Measurements from ENCODE around the gene PIM3.
"Not testable (repeated sequence)": the region's sequence is repeated elsewhere in the genome, so short reads cannot be mapped to it uniquely, and the experiment has no call there.

Gene PIM3

DNA sequence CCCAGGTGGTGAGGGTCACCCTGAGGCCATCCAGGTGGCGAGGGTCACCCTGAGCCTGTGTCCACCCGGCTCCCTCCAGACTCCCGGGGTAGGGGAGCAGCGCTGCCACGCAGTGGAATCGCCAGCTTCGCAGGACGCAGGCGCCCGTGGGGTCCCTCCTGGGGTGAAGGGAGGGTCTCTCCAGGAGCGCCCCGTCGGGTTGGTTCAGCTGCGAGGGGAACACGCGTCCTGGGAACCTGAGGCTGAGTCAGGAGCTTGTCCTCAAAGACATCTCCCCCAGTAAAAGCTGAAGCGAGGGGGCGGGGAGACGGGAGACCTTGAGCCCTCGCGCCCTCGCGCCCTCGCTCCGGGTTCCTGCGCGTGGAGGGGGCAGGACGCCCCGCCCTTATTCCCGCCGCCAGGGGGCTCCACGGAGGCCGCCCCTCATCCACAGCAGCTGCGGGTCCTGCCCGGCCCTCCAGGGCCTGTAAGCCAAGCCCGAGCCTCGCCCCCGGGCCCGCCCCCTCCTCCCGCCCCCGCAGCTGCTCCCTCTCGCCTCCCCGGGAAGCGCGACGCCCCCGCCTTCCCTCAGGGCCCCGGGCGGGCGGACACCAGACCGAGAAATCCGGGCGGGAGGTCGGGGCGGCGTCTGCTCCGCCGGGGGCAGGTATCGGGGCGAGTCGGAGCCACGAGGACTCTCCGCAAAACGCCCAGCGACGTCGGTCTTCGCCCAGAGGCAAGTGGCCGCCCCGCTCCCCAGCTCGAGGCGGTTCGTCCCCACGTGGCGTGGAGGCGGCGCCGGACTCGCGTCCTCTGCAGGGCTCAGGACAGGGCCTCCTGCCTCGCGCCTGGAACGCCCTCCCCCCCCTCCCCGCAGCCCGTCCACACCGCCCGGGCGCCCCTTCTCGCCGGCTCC lies 22.8 kb downstream of the PIM3 start:
- H3K36me3 Mint-ChIP-seq (ENCODE audit: low read depth): peaks cover 25% of the 10 kb centered on the region
- H3K9me3 Mint-ChIP-seq: peaks cover 35% of the 10 kb centered on the region
- no peak overlapping the region for H3K4me3 Mint-ChIP-seq
- peak; percentile 57 for DNase-seq
- peaks cover 7% of the 10 kb centered on the region for H3K27me3 Mint-ChIP-seq
- H3K4me1 Mint-ChIP-seq (ENCODE audit: low read depth): peaks cover 33% of the 10 kb centered on the region
- H3K27ac Mint-ChIP-seq: no peak overlapping the region

DNA sequence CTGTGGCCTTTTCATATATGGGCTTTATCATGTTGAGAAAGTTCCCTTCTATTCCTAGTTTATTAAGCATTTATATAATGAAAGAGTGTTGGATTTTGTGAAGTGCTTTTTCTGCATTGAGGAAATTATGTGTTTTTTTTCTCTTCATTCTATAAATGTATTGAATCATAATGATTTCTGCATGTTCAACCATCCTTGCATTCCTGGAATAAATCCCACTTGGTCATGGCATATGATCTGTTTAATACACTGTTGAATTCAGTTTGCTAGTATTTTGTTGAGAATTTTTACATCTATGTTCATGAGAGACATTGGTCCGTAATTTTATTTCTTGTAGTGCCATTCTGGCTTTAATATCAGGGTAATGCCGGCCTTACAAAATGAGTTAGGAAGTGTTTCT lies 25.8 kb downstream of the PIM3 start:
- Mint-ChIP-seq H3K9me3 (peaks cover 30% of the 10 kb centered on the region), H3K4me3 (no peak overlapping the region), H3K27ac (no peak overlapping the region), H3K36me3 (ENCODE audit: low read depth) (peaks cover 4% of the 10 kb centered on the region), H3K27me3 (peaks cover 7% of the 10 kb centered on the region), H3K4me1 (ENCODE audit: low read depth) (peaks cover 10% of the 10 kb centered on the region)
- no peak for DNase-seq

- not testable (repeated sequence) for H3K4me3 Mint-ChIP-seq; H3K36me3 Mint-ChIP-seq (ENCODE audit: low read depth); H3K27ac Mint-ChIP-seq; DNase-seq; H3K4me1 Mint-ChIP-seq (ENCODE audit: low read depth); H3K27me3 Mint-ChIP-seq
- peaks cover 29% of the 10 kb centered on the region for H3K9me3 Mint-ChIP-seq
Observed at GRCh38 chr22:49989826-49990225, 29.3 kb downstream of the PIM3 start.

DNA sequence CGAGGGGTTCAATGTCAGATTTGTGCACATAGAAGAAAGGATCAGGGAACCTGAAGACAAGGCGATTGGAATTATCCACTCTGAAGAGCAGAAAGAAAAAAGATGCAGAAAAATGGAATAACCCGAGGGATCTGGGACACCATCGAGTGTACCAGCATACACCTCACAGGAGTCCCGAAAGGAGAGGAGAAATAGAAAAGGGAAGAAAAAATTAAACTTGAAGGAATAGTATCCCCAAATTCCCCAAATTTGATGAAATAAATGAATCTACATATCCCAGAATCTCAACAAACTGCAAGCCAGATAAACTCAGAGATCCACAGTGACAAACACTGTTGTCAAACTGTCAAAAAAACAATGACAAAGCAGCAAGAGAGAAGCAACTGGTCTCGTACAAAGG lies 30.6 kb downstream of the PIM3 start:
- Mint-ChIP-seq H3K4me3 (no peak overlapping the region), H3K27me3 (no peaks in the 10 kb centered on the region), H3K4me1 (ENCODE audit: low read depth) (peaks cover 8% of the 10 kb centered on the region), H3K9me3 (peaks cover 21% of the 10 kb centered on the region), H3K27ac (no peak overlapping the region), H3K36me3 (ENCODE audit: low read depth) (no peaks in the 10 kb centered on the region)
- no peak for DNase-seq

GRCh38 chr22:49991907-49992533 lies 31.4 kb downstream of the PIM3 start:
- H3K9me3 Mint-ChIP-seq: peaks cover 12% of the 10 kb centered on the region
- H3K27me3 Mint-ChIP-seq: no peaks in the 10 kb centered on the region
- H3K4me1 Mint-ChIP-seq (ENCODE audit: low read depth): peaks cover 8% of the 10 kb centered on the region

GRCh38 chr22:49992921-49993648 lies 32.5 kb downstream of the PIM3 start:
- peak; percentile 83 for DNase-seq
- no peak overlapping the region for H3K27ac Mint-ChIP-seq
- peaks cover 9% of the 10 kb centered on the region for H3K9me3 Mint-ChIP-seq
- H3K27me3 Mint-ChIP-seq: no peaks in the 10 kb centered on the region
- H3K4me1 Mint-ChIP-seq (ENCODE audit: low read depth): peaks cover 8% of the 10 kb centered on the region
- no peak overlapping the region for H3K4me3 Mint-ChIP-seq
- H3K36me3 Mint-ChIP-seq (ENCODE audit: low read depth): no peaks in the 10 kb centered on the region

More at GRCh38 chr22:49991907-49992533, 31.4 kb downstream of the PIM3 start:
- no peaks in the 10 kb centered on the region for H3K36me3 Mint-ChIP-seq (ENCODE audit: low read depth)
- H3K27ac Mint-ChIP-seq: no peak overlapping the region
- H3K4me3 Mint-ChIP-seq: no peak overlapping the region
- DNase-seq: no peak

GRCh38 chr22:49993649-49994360 lies 33.2 kb downstream of the PIM3 start:
- Mint-ChIP-seq H3K9me3 (peaks cover 9% of the 10 kb centered on the region), H3K36me3 (ENCODE audit: low read depth) (no peaks in the 10 kb centered on the region), H3K4me1 (ENCODE audit: low read depth) (peaks cover 10% of the 10 kb centered on the region), H3K4me3 (no peak overlapping the region), H3K27ac (no peak overlapping the region), H3K27me3 (peaks cover 5% of the 10 kb centered on the region)
- no peak for DNase-seq

DNA sequence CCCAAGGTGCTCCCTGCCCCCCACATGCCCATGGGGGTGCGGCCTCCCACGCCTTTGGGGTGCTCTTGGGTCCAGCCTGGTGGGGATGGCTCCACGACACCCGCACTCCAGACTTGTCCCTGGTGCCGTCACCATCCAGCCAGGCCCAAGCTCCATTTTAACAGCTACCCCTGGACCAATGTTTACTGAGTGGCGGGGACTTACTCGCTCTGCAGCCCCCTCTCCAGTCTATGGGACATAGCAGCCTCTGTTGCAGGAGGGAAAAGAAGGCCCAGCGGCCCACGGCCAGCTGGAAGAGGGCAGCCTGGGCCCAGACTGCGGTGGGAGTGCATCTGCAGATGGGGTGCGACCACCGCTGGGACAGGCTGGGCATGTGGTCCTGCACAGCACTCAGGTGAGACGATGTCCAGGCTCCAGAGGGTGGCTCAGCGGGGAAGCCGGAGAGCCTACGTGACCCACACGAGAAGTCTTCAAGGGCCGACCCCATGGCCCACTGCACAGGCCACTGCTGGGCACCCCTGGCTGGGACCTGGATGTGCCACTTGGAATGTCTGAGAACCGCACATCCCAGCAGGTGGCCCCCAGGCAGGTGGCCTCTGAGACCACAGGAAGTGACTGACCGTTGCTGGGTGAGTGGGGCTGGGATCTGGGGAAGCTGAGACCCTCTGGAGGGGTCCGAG lies 33.9 kb downstream of the PIM3 start:
- H3K9me3 Mint-ChIP-seq: peaks cover 7% of the 10 kb centered on the region
- peaks cover 6% of the 10 kb centered on the region for H3K27me3 Mint-ChIP-seq
- no peak overlapping the region for H3K27ac Mint-ChIP-seq
- no peak for DNase-seq
- H3K4me3 Mint-ChIP-seq: no peak overlapping the region
- H3K36me3 Mint-ChIP-seq (ENCODE audit: low read depth): no peaks in the 10 kb centered on the region
- peaks cover 13% of the 10 kb centered on the region for H3K4me1 Mint-ChIP-seq (ENCODE audit: low read depth)

DNA sequence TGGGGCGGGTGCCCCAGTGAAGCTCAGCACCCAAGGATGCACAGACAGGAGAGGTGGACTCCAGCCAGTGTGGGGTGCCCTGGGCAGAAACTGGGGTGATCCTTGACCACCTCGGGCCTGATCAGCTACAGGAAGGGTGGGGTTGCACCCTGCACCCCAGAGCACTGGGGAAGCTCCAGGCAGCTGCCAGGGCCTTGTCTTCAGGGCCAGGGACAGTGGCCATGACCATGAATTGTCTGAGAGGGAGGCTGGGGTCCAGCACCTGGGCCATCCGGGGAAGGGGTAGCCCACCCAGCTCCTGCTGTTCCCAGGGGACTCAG lies 34.4 kb downstream of the PIM3 start:
- no peak overlapping the region for H3K4me3 Mint-ChIP-seq
- no peak overlapping the region for H3K27ac Mint-ChIP-seq
- DNase-seq: no peak
- H3K4me1 Mint-ChIP-seq (ENCODE audit: low read depth): peaks cover 13% of the 10 kb centered on the region
- peaks cover 6% of the 10 kb centered on the region for H3K27me3 Mint-ChIP-seq
- peaks cover 7% of the 10 kb centered on the region for H3K9me3 Mint-ChIP-seq
- H3K36me3 Mint-ChIP-seq (ENCODE audit: low read depth): no peaks in the 10 kb centered on the region

- H3K9me3 Mint-ChIP-seq: peaks cover 7% of the 10 kb centered on the region
- peaks cover 13% of the 10 kb centered on the region for H3K4me1 Mint-ChIP-seq (ENCODE audit: low read depth)
- H3K4me3 Mint-ChIP-seq: no peak overlapping the region
- H3K27me3 Mint-ChIP-seq: peaks cover 6% of the 10 kb centered on the region
- DNase-seq: no peak
- no peak overlapping the region for H3K27ac Mint-ChIP-seq
- no peaks in the 10 kb centered on the region for H3K36me3 Mint-ChIP-seq (ENCODE audit: low read depth)
Observed at GRCh38 chr22:49995361-49996118, 35.0 kb downstream of the PIM3 start.

GRCh38 chr22:49996119-49996517 lies 35.5 kb downstream of the PIM3 start:
- Mint-ChIP-seq H3K9me3 (peaks cover 4% of the 10 kb centered on the region), H3K4me1 (ENCODE audit: low read depth) (peaks cover 13% of the 10 kb centered on the region), H3K27me3 (peaks cover 6% of the 10 kb centered on the region), H3K4me3 (no peak overlapping the region), H3K27ac (no peak overlapping the region), H3K36me3 (ENCODE audit: low read depth) (no peaks in the 10 kb centered on the region)
- no peak for DNase-seq

DNA sequence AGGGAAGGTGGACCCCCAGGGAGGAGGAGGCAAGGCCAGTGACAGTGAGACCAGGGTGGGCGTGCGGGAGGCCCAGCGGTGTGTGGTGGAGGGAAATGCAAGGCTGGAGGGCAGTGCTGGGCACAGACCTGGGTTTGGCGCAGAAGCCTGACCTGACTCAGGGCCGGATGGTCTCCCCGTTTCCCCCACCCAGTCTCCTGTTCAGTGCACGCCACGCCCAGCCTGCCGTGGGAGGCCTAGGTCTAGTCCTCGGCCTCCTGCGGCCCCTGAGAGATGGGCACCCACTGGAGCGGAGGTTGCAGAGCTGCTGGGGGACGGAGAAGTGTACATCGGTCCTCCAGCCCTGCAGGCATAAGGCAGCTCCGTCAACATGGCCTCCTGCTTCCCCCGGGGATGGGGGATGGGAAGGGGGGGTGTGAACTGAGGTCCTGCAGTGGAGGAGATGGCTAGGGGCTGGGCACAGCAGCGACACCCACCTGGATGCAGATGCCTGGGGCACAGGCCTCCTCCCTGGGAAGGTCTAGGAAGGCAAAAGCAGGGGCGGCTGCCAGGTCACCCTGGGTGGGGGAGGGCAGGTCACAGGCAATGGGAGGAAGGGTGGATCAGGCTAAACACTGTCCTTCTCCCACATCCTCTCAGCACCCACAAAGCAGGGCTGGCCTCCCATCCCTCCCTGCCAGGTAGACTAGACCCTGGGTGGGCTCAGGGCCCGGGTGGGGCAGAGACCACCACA lies 36.1 kb downstream of the PIM3 start:
- Mint-ChIP-seq H3K36me3 (ENCODE audit: low read depth) (no peaks in the 10 kb centered on the region), H3K27ac (no peak overlapping the region), H3K27me3 (peaks cover 6% of the 10 kb centered on the region), H3K4me3 (no peak overlapping the region), H3K9me3 (peaks cover 2% of the 10 kb centered on the region), H3K4me1 (ENCODE audit: low read depth) (peaks cover 13% of the 10 kb centered on the region)
- DNase-seq: no peak

DNA sequence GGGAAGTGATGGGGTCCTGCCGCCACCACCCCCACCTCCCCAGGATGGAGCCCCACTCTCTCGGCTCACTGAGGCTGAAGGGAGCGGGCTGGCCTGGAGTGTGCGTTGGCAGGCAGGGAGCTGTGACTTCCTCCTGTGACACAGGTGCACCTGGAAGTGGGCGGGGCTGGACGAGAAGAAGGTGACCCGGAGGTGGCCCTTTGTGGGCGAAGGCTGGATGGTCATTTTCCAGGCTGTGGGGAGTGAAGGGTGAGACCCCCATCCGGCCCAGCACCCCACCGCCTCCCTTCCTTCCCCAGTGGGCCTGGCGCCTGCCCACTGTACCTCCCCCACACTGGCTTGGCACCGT lies 36.7 kb downstream of the PIM3 start:
- H3K9me3 Mint-ChIP-seq: peaks cover under 1% of the 10 kb centered on the region
- DNase-seq: peak; percentile 27
- no peak overlapping the region for H3K27ac Mint-ChIP-seq
- H3K4me3 Mint-ChIP-seq: no peak overlapping the region
- peaks cover 6% of the 10 kb centered on the region for H3K27me3 Mint-ChIP-seq
- peaks cover 13% of the 10 kb centered on the region for H3K4me1 Mint-ChIP-seq (ENCODE audit: low read depth)
- no peaks in the 10 kb centered on the region for H3K36me3 Mint-ChIP-seq (ENCODE audit: low read depth)

Measured in activated T-cell treated with anti-CD3 and anti-CD28 coated beads, Interleukin-2, amount 50 U/mL, for 24 hours (primary cell).